Activated B cell treated with CpG ODN at 0.5 μM for 24 hours (primary cell): ENCODE results near the gene TFB1M. TPM values are rescaled to one million over a fixed set of nuclear protein-coding genes. Genes with fewer than 3 reads are reported as not detected.

Source experiments
- ATAC-seq: fragments of 200-7000 bp; cut with Tn5 transposase; one replicate; pipeline ENCODE4 v1.10.0; 2021; ENCODE audit warnings: low read depth, mild to moderate bottlenecking, moderate library complexity
- CTCF ChIA-PET: fragments of 350-600 bp; sonication (Branson Sonifier 250); formaldehyde crosslinking; loops from one replicate; lab custom pipeline; 2021; ENCODE audit warnings: antibody characterized with exemption; lab: Charles Lee
- POLR2A ChIA-PET: fragments of 350-600 bp; sonication (Branson Sonifier 250); formaldehyde crosslinking; loops from one replicate; lab custom pipeline; 2021; ENCODE audit warnings: antibody characterized with exemption; lab: Charles Lee
- DNase-seq: peaks from one replicate; pipeline ENCODE4 v3.0.0; 2022
- H3K27ac Mint-ChIP-seq: one replicate; pipeline ENCODE4 v1.8.0; 2020; ENCODE audit warnings: mixed read lengths
- H3K27me3 Mint-ChIP-seq: one replicate; pipeline ENCODE4 v1.8.0; 2021; ENCODE audit warnings: mixed read lengths
- H3K36me3 Mint-ChIP-seq: one replicate; pipeline ENCODE4 v1.8.0; 2021; ENCODE audit warnings: low read depth, mixed read lengths
- H3K4me1 Mint-ChIP-seq: one replicate; pipeline ENCODE4 v1.8.0; 2021; ENCODE audit warnings: mixed read lengths
- H3K4me3 Mint-ChIP-seq: one replicate; pipeline ENCODE4 v1.8.0; 2020; ENCODE audit warnings: mild to moderate bottlenecking, mixed read lengths
- H3K9me3 Mint-ChIP-seq: one replicate; pipeline ENCODE4 v1.8.0; 2020; ENCODE audit warnings: mixed read lengths
- intact Hi-C: fragments of 100-400 bp; cut with micrococcal nuclease; formaldehyde crosslinking; loops from one replicate; pipeline ENCODE4 v1.15.1; 2024
- total RNA-seq: library from RNA; stranded (reverse); gene quantifications from 2 replicates; pipeline ENCODE4 v1.2.3, GENCODE V29; 2022
- TF ChIP-seq, protein P1 (sequence below): fragments of 200-600 bp; IDR thresholded peaks from one replicate; pipeline ENCODE4 v1.8.0; 2022; ENCODE audit warnings: antibody characterized with exemption, mild to moderate bottlenecking

The TFB1M gene
- total RNA-seq, 1 donor from 2014 or later: 41.5 TPM

DNA sequence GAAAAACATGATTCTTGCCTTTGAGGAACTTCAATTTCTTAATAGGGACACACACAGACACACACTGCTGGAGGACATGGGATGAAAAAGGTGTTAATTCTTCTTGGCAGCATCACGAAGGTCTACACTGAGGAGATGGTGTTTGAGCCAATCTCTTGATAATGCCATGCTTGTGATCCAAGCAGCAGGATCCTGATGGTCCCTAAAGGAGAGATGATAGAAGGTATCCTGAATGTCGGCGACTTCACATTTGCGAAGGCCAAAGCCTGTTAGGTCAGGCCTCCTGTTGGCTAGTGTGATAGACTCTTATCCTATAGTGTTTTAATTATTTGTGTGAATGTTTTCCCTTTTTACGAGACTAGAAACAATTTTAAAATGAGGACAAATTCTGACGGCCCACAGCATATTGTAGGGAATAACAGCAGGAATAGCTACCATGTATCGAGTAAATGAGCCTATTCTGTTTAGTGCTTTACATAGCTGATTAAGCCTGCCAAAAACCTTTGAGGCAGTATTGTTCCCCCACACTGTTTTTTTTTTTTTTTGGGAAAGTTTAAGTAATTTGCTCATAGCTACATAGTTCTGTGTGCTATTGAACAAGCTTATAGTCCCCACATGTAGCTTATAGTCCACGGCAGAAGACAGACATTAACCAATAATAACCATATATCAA, 15.3 kb upstream of the TFB1M start:
- peaks cover 19% of the 10 kb centered on the region for H3K4me1 Mint-ChIP-seq
- no peaks in the 10 kb centered on the region for H3K27me3 Mint-ChIP-seq
- no peak overlapping the region for H3K4me3 Mint-ChIP-seq
- intact Hi-C loops: loop anchor here (5.0 kb wide), 3 partner anchors 1068 to 1703 kb away; partner anchors contain the start of gene ARID1B
- TF ChIP-seq, protein P1, sequence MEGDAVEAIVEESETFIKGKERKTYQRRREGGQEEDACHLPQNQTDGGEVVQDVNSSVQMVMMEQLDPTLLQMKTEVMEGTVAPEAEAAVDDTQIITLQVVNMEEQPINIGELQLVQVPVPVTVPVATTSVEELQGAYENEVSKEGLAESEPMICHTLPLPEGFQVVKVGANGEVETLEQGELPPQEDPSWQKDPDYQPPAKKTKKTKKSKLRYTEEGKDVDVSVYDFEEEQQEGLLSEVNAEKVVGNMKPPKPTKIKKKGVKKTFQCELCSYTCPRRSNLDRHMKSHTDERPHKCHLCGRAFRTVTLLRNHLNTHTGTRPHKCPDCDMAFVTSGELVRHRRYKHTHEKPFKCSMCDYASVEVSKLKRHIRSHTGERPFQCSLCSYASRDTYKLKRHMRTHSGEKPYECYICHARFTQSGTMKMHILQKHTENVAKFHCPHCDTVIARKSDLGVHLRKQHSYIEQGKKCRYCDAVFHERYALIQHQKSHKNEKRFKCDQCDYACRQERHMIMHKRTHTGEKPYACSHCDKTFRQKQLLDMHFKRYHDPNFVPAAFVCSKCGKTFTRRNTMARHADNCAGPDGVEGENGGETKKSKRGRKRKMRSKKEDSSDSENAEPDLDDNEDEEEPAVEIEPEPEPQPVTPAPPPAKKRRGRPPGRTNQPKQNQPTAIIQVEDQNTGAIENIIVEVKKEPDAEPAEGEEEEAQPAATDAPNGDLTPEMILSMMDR: no peak
- no peak for DNase-seq
- no peak for ATAC-seq
- ChIA-PET POLR2A (no interaction called here), CTCF (interaction anchor here (0.8 to 3.0 kb wide), 6 partner anchors 9 to 1234 kb away, joined by 3 to 24 read pairs (median 6); no protein-coding TSS in a partner anchor)
- H3K27ac Mint-ChIP-seq: no peak overlapping the region
- no peaks in the 10 kb centered on the region for H3K9me3 Mint-ChIP-seq
- no peaks in the 10 kb centered on the region for H3K36me3 Mint-ChIP-seq

GRCh38 chr6:155328539-155329459, 14.5 kb upstream of the TFB1M start:
- Mint-ChIP-seq H3K36me3 (no peaks in the 10 kb centered on the region), H3K27me3 (no peaks in the 10 kb centered on the region), H3K27ac (no peak overlapping the region), H3K9me3 (no peaks in the 10 kb centered on the region), H3K4me1 (peaks cover 12% of the 10 kb centered on the region), H3K4me3 (no peak overlapping the region)
- CTCF ChIA-PET: interaction anchor here (0.8 to 3.0 kb wide), 8 partner anchors 10 to 206 kb away, joined by 3 to 24 read pairs (median 4); no protein-coding TSS in a partner anchor
- no peak for DNase-seq
- intact Hi-C loops: loop anchor here (5.0 kb wide), 3 partner anchors 1069 to 1704 kb away; partner anchors contain the start of gene ARID1B
- no peak for ATAC-seq
- POLR2A ChIA-PET: interaction anchor here (0.9 kb wide), 1 partner anchor 201 kb away, joined by 3 read pairs; no protein-coding TSS in a partner anchor
- TF ChIP-seq, protein P1: no peak

GRCh38 chr6:155328074-155328538, 13.8 kb upstream of the TFB1M start:
- Mint-ChIP-seq H3K27me3 (no peaks in the 10 kb centered on the region), H3K9me3 (no peaks in the 10 kb centered on the region), H3K4me1 (peaks cover 5% of the 10 kb centered on the region), H3K36me3 (no peaks in the 10 kb centered on the region), H3K4me3 (no peak overlapping the region), H3K27ac (no peak overlapping the region)
- no peak for DNase-seq
- ChIA-PET CTCF (interaction anchor here (1.0 to 3.0 kb wide), 9 partner anchors 8 to 207 kb away, joined by 3 to 24 read pairs (median 4); no protein-coding TSS in a partner anchor), POLR2A (interaction anchor here (0.9 kb wide), 1 partner anchor 201 kb away, joined by 3 read pairs; no protein-coding TSS in a partner anchor)
- intact Hi-C loops: loop anchor here (5.0 kb wide), 3 partner anchors 1069 to 1704 kb away; partner anchors contain the start of gene ARID1B
- no peak for ATAC-seq
- TF ChIP-seq, protein P1: no peak

DNA sequence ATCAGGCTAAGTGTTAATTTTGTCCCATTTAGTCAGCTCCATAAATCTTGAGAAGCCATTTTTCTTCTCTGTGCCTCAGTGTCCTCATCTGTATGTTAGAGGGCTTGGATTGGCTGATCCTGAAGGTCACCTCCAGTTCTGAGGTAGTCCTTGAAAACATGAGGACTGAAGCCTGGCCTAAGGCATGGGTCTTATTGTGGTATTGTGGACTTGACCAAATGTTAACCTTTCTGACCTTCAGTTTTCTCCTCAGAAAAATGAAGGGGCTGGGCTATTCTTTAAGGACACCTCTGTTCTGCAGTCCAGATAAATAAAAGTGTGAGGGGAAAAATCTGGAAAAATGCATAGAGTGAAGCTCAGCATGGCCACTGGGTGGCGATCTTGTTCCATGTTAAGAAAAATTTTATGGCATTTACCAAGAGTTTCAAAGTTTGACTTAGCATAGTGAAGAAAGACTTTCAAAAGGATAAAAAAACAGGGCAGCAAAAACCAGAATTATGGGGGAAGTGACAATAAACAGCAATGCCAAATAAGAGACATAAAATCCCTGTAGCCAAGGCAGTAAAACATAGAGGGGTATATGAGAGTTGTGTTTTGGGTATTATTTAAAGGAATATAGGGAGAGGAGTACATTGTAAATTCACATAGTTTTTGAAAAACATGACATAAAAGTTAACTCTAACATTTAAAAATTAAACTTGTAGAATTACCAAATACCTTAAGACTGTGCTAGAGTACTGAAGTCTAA, 13.2 kb upstream of the TFB1M start:
- H3K4me3 Mint-ChIP-seq: no peak overlapping the region
- ATAC-seq: peak; percentile 62
- TF ChIP-seq, protein P1: peak; percentile 91
- no peaks in the 10 kb centered on the region for H3K9me3 Mint-ChIP-seq
- ChIA-PET CTCF (interaction anchor here (1.0 to 3.0 kb wide), 9 partner anchors 9 to 207 kb away, joined by 3 to 24 read pairs (median 4); no protein-coding TSS in a partner anchor), POLR2A (no interaction called here)
- no peaks in the 10 kb centered on the region for H3K27me3 Mint-ChIP-seq
- intact Hi-C loops: loop anchor here (1.0 to 5.0 kb wide), 9 partner anchors 171 to 1947 kb away; partner anchors contain the start of gene ARID1B
- peaks cover 3% of the 10 kb centered on the region for H3K4me1 Mint-ChIP-seq
- no peak for DNase-seq
- no peaks in the 10 kb centered on the region for H3K36me3 Mint-ChIP-seq
- no peak overlapping the region for H3K27ac Mint-ChIP-seq
